Neuronal stem cell (in vitro differentiated cells): ENCODE data around the gene KAT2B.

Experiments
- DNase-seq: peaks from one replicate; pipeline ENCODE4 v3.0.0-alpha.2; 2013; ENCODE audit warnings: low spot score
- H2AFZ ChIP-seq: one replicate; pipeline ENCODE4 v1.6.1; 2013; ENCODE audit warnings: mild to moderate bottlenecking, low read length, inconsistent platforms
- H2AK5ac ChIP-seq: 2 replicates; pipeline ENCODE4 v1.6.1; 2013; ENCODE audit warnings: low read depth, mild to moderate bottlenecking, inconsistent platforms, low read length, moderate library complexity, mixed read lengths
- H2BK120ac ChIP-seq: 2 replicates; pipeline ENCODE4 v1.6.1; 2013; ENCODE audit warnings: low read depth, mild to moderate bottlenecking, inconsistent platforms, low read length, moderate library complexity, mixed read lengths
- H2BK12ac ChIP-seq: one replicate; pipeline ENCODE4 v1.6.1; 2013; ENCODE audit warnings: low read length, inconsistent platforms
- H2BK15ac ChIP-seq: 2 replicates; pipeline ENCODE4 v1.6.1; 2013; ENCODE audit warnings: mild to moderate bottlenecking, low read length, inconsistent platforms, mixed read lengths
- H2BK5ac ChIP-seq: one replicate; pipeline ENCODE4 v1.6.1; 2013; ENCODE audit warnings: inconsistent platforms, mild to moderate bottlenecking, low read length, moderate library complexity
- H3K14ac ChIP-seq: one replicate; pipeline ENCODE4 v1.6.1; 2013; ENCODE audit warnings: low read length, inconsistent platforms
- H3K18ac ChIP-seq: 2 replicates; pipeline ENCODE4 v1.6.1; 2013; ENCODE audit warnings: low read length, inconsistent platforms
- H3K23ac ChIP-seq: 2 replicates; pipeline ENCODE4 v1.6.1; 2013; ENCODE audit warnings: low read depth, mild to moderate bottlenecking, mixed read lengths, low read length, inconsistent platforms; ENCODE audit not compliant: poor library complexity
- H3K27ac ChIP-seq: replicated peaks from 3 replicates; pipeline ENCODE4 v1.5.1; 2013; ENCODE audit warnings: low read length, inconsistent platforms
- H3K27me3 ChIP-seq, 3 experiments: 2 replicates each; pipeline ENCODE4 v1.6.1; 2013; ENCODE audit warnings: low read length in 3 of 3, mild to moderate bottlenecking in 2 of 3, inconsistent platforms in 1 of 3, low read depth in 1 of 3, mixed read lengths in 1 of 3, moderate library complexity in 1 of 3; ENCODE audit not compliant: control insufficient read depth in 3 of 3, insufficient read depth in 3 of 3
- H3K36me3 ChIP-seq, 2 donors: replicated peaks in 1 of 2; 2 replicates each; pipeline ENCODE4 v1.6.1; 2013; ENCODE audit warnings: low read length in 2 of 2; ENCODE audit not compliant: control insufficient read depth in 2 of 2, insufficient read depth in 2 of 2
- H3K4ac ChIP-seq: 2 replicates; pipeline ENCODE4 v1.6.1; 2013; ENCODE audit warnings: inconsistent platforms, mild to moderate bottlenecking, low read length, moderate library complexity
- H3K4me1 ChIP-seq, 2 donors: 1 replicate in 1 of 2; 2 replicates in 1 of 2; pipeline ENCODE4 v1.6.1; 2013; ENCODE audit warnings: low read length in 2 of 2, low read depth in 1 of 2; ENCODE audit not compliant: control insufficient read depth in 2 of 2, insufficient read depth in 1 of 2
- H3K4me2 ChIP-seq: one replicate; pipeline ENCODE4 v1.6.1; 2013; ENCODE audit warnings: mild to moderate bottlenecking, low read length, inconsistent platforms; ENCODE audit not compliant: insufficient read depth, poor library complexity, severe bottlenecking
- H3K4me3 ChIP-seq, 2 donors: 2 replicates each; pipeline ENCODE4 v1.5.1; 2013; ENCODE audit warnings: low read length in 2 of 2, mild to moderate bottlenecking in 2 of 2, inconsistent platforms in 1 of 2, moderate library complexity in 1 of 2
- H3K79me1 ChIP-seq: one replicate; pipeline ENCODE4 v1.6.1; 2013; ENCODE audit warnings: low read depth, mild to moderate bottlenecking, inconsistent platforms, low read length, moderate library complexity
- H3K9ac ChIP-seq: one replicate; pipeline ENCODE4 v1.6.1; 2013; ENCODE audit warnings: mild to moderate bottlenecking, low read depth, low read length, inconsistent platforms; ENCODE audit not compliant: poor library complexity
- H3K9me3 ChIP-seq, 2 donors: replicated peaks in 1 of 2; 2 replicates each; pipeline versions ENCODE3 to v1.6.1; 2013; ENCODE audit warnings: low read length in 2 of 2, mild to moderate bottlenecking in 2 of 2, inconsistent platforms in 1 of 2, low read depth in 1 of 2, mixed read lengths in 1 of 2, moderate library complexity in 1 of 2; ENCODE audit not compliant: control insufficient read depth in 2 of 2, insufficient read depth in 1 of 2
- H4K8ac ChIP-seq: one replicate; pipeline ENCODE4 v1.6.1; 2013; ENCODE audit warnings: low read depth, mild to moderate bottlenecking, inconsistent platforms, low read length, moderate library complexity
- H4K91ac ChIP-seq: one replicate; pipeline ENCODE4 v1.6.1; 2013; ENCODE audit warnings: low read length, low read depth, mild to moderate bottlenecking, inconsistent platforms; ENCODE audit not compliant: poor library complexity
- WGBS, 2 donors: extraction: QIAGEN DNeasy Blood & Tissue Kit; methylation state at CpG; one replicate each; pipeline ENCODE4 v1.1.7; 2013; ENCODE audit warnings: missing lambda C conversion rate in 2 of 2, mixed read lengths in 1 of 2; ENCODE audit not compliant: insufficient read length in 2 of 2, insufficient replicate concordance in 1 of 2; ENCODE audit errors: extremely low coverage in 2 of 2; 5-methylcytosine and 5-hydroxymethylcytosine counted together

Gene KAT2B

GRCh38 chr3:20130106-20130505 is 89.9 kb downstream of the KAT2B start:
- H3K27me3 ChIP-seq, result no peaks in the 10 kb centered on the region
- H3K18ac ChIP-seq, result no peak overlapping the region
- peaks cover 0 to 3% of the 10 kb centered on the region in 2 donors for H3K36me3 ChIP-seq
- no peak overlapping the region for H2BK120ac ChIP-seq
- H4K91ac ChIP-seq, result no peak overlapping the region
- no peak overlapping the region for H4K8ac ChIP-seq
- H3K14ac ChIP-seq, result no peak overlapping the region
- H3K4me3 ChIP-seq, result no peak overlapping the region
- no peaks in the 10 kb centered on the region for H3K79me1 ChIP-seq
- no peak overlapping the region for H3K27ac ChIP-seq
- no peak overlapping the region for H2BK15ac ChIP-seq
- H2BK5ac ChIP-seq, result no peak overlapping the region
- no CpG with 5 or more reads among the region's 7 CpGs for WGBS, 2 donors
- no peak overlapping the region for H3K4ac ChIP-seq
- no peaks in the 10 kb centered on the region for H3K4me1 ChIP-seq
- no peak overlapping the region for H2AFZ ChIP-seq
- H2AK5ac ChIP-seq, result no peak overlapping the region
- DNase-seq, result no peak
- H2BK12ac ChIP-seq, result no peak overlapping the region
- H3K4me2 ChIP-seq, result no peak overlapping the region
- H3K9me3 ChIP-seq, result peaks cover 0 to 1% of the 10 kb centered on the region in 2 donors
- no peak overlapping the region for H3K9ac ChIP-seq
- no peak overlapping the region for H3K23ac ChIP-seq

- H3K4ac ChIP-seq, result no peak overlapping the region
- H2BK12ac ChIP-seq, result no peak overlapping the region
- no peak overlapping the region for H3K9ac ChIP-seq
- WGBS, 2 donors, result no CpG with 5 or more reads among the region's 1 CpG
- peaks cover 0 to 1% of the 10 kb centered on the region in 2 donors for H3K9me3 ChIP-seq
- H3K14ac ChIP-seq, result no peak overlapping the region
- no peaks in the 10 kb centered on the region for H3K27me3 ChIP-seq
- H2AK5ac ChIP-seq, result no peak overlapping the region
- H3K23ac ChIP-seq, result no peak overlapping the region
- no peak overlapping the region for H3K27ac ChIP-seq
- H2BK15ac ChIP-seq, result no peak overlapping the region
- H3K4me2 ChIP-seq, result no peak overlapping the region
- H3K4me3 ChIP-seq, result no peak overlapping the region
- H4K8ac ChIP-seq, result no peak overlapping the region
- H2BK120ac ChIP-seq, result no peak overlapping the region
- H3K79me1 ChIP-seq, result no peaks in the 10 kb centered on the region
- DNase-seq, result no peak
- no peak overlapping the region for H2BK5ac ChIP-seq
- no peak overlapping the region for H2AFZ ChIP-seq
- no peak overlapping the region for H4K91ac ChIP-seq
- H3K18ac ChIP-seq, result no peak overlapping the region
- H3K4me1 ChIP-seq, result peaks cover 0 to 5% of the 10 kb centered on the region in 2 donors
- peaks cover 0 to 3% of the 10 kb centered on the region in 2 donors for H3K36me3 ChIP-seq
Measured at GRCh38 chr3:20136231-20136630, 96.0 kb downstream of the KAT2B start.

- Histone ChIP-seq H3K27me3 (no peaks in the 10 kb centered on the region), H3K23ac (no peak overlapping the region), H3K14ac (no peak overlapping the region), H3K27ac (no peak overlapping the region), H3K9ac (no peak overlapping the region), H3K36me3 (peaks cover 0 to 3% of the 10 kb centered on the region in 2 donors), H2BK5ac (no peak overlapping the region), H2AK5ac (no peak overlapping the region), H3K9me3 (peaks cover 0 to 1% of the 10 kb centered on the region in 2 donors), H2BK15ac (no peak overlapping the region), H3K4me2 (no peak overlapping the region), H3K4ac (no peak overlapping the region), H2BK12ac (no peak overlapping the region), H3K79me1 (no peaks in the 10 kb centered on the region), H3K4me3 (no peak overlapping the region), H4K8ac (no peak overlapping the region), H4K91ac (no peak overlapping the region), H2AFZ (no peak overlapping the region), H2BK120ac (no peak overlapping the region), H3K4me1 (peaks cover 4 to 10% of the 10 kb centered on the region in 2 donors), H3K18ac (no peak overlapping the region)
- WGBS, 2 donors, result no CpG with 5 or more reads among the region's 4 CpGs
- DNase-seq, result no peak
Measured at GRCh38 chr3:20137647-20138046, 97.4 kb downstream of the KAT2B start.

- DNase-seq, result no peak
- Histone ChIP-seq H3K36me3 (peaks cover 0 to 3% of the 10 kb centered on the region in 2 donors), H3K18ac (no peak overlapping the region), H3K14ac (no peak overlapping the region), H2BK12ac (no peak overlapping the region), H2BK120ac (no peak overlapping the region), H3K4ac (no peak overlapping the region), H2BK15ac (no peak overlapping the region), H4K8ac (no peak overlapping the region), H2BK5ac (no peak overlapping the region), H3K4me1 (peaks cover 4 to 13% of the 10 kb centered on the region in 2 donors), H3K27me3 (no peaks in the 10 kb centered on the region), H3K9me3 (no peaks in the 10 kb centered on the region), H3K4me2 (no peak overlapping the region), H4K91ac (no peak overlapping the region), H2AFZ (no peak overlapping the region), H3K79me1 (no peaks in the 10 kb centered on the region), H3K4me3 (no peak overlapping the region), H3K9ac (no peak overlapping the region), H3K23ac (no peak overlapping the region), H3K27ac (peak overlapping the region; percentile 93), H2AK5ac (no peak overlapping the region)
- no CpG with 5 or more reads among the region's 2 CpGs for WGBS, 2 donors
Measured at GRCh38 chr3:20140881-20141280, 100.6 kb downstream of the KAT2B start.
